ENCODE results near the gene OSER1.
A peak's percentile ranks its signal among the peaks of the same experiment; 100 is the strongest.
"Not testable (repeated sequence)": the region's sequence is repeated elsewhere in the genome, so short reads cannot be mapped to it uniquely, and the experiment has no call there.

The OSER1 gene

GRCh38 chr20:44199877-44200276, 10.7 kb downstream of the OSER1 start:
- DNase-seq = no peak

DNA sequence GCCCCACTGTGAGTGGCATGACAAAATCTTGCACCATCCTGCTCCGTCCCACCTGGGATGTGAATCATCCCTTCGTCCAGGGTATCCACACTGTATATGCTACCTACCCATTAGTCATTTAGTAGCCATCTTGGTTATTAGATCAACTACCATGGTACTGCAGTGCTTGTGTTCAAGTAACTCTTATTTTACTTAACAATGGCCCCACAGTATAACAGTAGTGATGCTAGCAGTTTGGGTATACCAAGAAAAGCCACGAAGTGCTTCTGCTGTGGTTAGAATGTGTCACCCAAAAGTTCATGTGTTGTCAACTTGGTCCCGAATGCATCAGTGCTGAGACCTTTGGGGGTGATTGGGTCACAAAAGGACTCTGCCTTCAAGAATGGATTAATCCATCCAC, 11.7 kb downstream of the OSER1 start:
- DNase-seq = peak; percentile 72

DNA sequence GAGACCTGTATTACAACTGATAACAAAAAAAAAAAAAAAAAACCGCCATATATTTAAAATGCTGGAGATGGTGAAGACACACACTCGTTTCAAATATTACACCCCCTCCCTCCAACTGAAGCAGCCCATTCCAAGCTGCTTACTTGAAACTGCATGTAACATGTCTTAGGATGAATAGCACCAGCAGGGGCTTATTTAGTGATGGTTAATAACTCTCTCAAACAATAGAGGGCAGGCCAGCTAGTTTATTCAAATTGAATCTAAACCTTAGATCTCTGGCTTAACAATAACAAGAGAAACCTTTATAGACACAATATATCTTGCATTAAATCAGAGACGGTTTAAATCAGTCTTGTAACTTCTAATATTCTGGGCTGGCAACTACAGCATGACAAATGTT, 14.3 kb downstream of the OSER1 start:
- no peak for DNase-seq

- DNase-seq = no peak
Measured at GRCh38 chr20:44195605-44196004, 15.0 kb downstream of the OSER1 start.

DNA sequence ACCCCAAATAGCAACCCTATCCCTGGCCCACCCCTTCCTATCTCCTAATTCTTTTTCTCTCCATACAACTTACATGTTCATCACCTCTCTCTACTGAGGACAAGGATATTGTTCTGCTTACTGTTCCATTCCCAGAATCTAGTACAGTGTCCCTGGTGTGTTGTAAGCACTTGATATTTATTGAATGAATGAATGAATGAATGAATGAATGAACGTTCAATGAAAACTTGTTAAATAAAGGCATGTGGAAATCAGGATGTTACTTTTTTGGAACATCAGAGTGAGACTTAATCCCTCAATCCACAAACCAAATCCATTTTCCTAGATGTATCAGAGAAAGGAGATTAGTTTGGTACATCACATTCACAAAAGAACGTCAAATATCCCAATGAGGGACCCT, 16.8 kb downstream of the OSER1 start:
- DNase-seq = no peak

DNA sequence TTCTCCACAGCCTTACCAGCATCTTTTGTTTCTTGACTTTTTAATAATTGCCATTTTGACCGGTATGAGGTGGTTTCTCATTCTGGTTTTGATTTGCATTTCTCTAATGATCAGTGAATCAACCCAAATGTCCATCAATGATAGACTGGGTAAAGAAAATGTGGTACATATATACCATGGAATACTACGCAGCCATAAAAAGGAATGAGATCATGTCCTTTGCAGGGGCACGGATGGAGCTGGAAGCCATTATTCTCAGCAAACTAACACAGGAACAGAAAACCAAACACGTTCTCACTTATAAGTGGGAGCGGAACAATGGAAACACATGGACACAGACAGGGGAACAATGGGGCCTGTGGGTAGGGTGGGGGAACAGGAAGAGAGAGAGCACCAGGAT, 18.9 kb downstream of the OSER1 start:
- not testable (repeated sequence) for DNase-seq

- DNase-seq = peak; percentile 60
Measured at GRCh38 chr20:44190197-44190852, 20.2 kb downstream of the OSER1 start.

- no peak for DNase-seq
Measured at GRCh38 chr20:44188752-44189151, 21.8 kb downstream of the OSER1 start.

- DNase-seq = no peak
Measured at GRCh38 chr20:44187772-44188709, 22.5 kb downstream of the OSER1 start.

DNA sequence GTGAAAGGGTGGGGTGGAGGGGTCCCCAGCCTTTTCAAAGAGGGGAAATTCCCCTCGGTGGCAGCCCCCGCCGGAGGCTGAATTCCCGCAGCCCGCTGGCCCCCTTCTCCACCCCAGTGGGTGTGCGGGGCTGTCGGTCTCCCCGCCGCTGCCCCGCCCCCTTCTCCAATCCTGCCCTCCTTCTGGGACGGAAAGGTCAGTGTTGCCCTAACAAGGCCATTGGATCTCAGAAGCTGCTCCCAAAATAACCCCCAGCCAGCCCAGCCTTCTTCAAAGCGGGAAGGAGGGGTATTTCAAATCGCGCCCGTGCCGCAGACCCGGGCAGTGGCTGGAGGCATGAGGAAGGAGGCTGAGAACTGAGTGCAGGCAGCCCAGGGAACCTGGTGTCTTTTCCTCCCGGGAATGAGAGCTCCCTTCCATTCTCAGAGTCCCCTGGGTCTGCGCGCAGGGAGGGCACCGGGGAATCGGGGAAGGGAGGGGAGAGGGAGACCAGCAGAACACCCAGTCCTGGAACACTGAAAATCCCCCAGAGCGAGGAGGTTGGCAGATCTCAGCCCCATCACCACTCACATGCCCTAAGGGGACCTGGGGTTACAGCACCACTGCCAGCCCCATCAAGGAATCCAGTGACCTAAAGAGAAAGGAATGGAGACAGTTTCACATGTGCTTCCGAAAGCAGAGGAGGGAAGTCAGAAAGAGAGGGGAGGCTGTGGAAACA, 23.4 kb downstream of the OSER1 start, which contains the start of gene JPH2:
TSS of gene JPH2 (minus strand) at position 135 of the 718 bp plus-strand sequence. CDS start 483 bp downstream, outside the sequence.
- DNase-seq = no peak

GRCh38 chr20:44186674-44187053, 23.9 kb downstream of the OSER1 start:
- no peak for DNase-seq

- no peak for DNase-seq
Measured at GRCh38 chr20:44186201-44186600, 24.4 kb downstream of the OSER1 start.

- DNase-seq = no peak
Measured at GRCh38 chr20:44185574-44185973, 25.0 kb downstream of the OSER1 start.

- DNase-seq = no peak
Measured at GRCh38 chr20:44183282-44183681, 27.3 kb downstream of the OSER1 start.

- no peak for DNase-seq
Measured at GRCh38 chr20:44182863-44183262, 27.7 kb downstream of the OSER1 start.

GRCh38 chr20:44182135-44182765, 28.3 kb downstream of the OSER1 start:
- no peak for DNase-seq

DNA sequence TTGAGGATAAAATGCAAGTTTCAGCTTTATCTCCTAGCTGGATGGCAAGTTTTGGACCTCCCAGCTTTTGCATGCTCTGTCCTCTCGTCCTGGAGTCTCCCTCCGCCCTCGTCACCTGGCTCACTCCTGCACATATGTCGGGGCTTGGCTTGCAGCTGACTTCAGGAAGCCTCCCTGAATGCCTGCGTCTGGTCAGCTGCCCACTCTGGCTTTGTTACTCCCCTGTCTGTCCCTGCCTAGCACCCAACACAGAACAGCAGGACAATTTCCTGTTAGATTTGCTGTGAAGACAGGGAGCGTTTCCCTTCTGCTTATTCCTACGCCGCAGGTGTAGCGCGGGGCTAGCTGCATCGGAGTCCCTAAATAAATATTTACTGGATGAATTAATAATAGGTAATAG, 29.0 kb downstream of the OSER1 start:
- no peak for DNase-seq

DNA sequence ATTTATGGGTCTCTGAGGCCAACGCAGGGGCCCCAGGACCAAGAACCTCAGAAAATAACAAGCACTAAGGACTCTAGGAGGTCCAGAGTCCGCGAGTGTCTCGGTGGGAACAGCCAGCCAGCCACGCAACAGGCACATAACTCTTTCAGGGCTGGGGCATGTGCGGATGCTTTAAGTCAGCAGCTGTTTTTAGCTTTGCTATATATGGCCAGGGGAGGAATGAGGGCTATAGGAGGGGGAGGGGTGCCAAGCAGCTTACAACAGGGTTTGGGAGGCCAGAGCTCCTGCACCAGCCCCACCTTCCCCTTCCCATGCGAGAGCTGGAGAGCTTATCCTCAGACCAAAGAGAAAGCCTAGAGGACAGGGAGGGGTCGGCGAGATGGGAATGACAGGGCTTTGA, 29.8 kb downstream of the OSER1 start:
- DNase-seq = no peak

DNA sequence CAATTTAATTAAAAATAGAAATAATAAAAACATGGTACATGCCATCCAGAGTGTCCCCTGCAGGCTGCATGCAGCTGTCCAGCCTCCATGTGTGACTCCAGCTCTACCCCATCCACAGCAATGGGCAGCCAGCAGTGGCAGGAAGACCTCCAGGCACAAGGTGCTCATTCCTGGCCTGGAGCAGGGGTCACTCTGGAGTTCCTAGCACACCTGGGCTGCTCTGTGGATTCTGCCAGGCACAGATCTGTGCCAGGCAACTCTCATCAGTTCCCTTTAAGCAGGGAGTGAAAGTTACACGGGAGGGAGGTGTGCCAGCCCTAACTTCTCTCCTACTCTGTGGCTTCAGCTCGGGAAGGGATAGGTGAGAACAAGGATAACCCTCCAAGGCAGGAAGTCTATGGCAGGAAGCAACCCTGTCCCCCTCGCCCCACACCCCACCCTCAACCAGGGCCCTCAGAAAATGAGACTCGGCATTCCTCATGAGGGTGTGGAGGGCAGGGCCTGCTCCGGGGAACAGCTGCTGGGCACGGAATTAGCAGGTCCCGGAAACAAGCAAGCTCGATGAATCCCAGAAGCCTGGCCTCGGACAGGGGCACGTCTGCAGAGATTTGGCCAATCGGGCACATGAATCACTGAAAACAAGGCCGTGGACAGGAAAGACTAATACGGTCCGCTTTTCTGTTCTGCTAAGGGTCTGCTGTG, 33.6 kb downstream of the OSER1 start:
- DNase-seq = no peak

GRCh38 chr20:44174996-44175765, 35.4 kb downstream of the OSER1 start:
- no peak for DNase-seq

GRCh38 chr20:44173846-44174245, 36.7 kb downstream of the OSER1 start:
- DNase-seq = no peak

DNA sequence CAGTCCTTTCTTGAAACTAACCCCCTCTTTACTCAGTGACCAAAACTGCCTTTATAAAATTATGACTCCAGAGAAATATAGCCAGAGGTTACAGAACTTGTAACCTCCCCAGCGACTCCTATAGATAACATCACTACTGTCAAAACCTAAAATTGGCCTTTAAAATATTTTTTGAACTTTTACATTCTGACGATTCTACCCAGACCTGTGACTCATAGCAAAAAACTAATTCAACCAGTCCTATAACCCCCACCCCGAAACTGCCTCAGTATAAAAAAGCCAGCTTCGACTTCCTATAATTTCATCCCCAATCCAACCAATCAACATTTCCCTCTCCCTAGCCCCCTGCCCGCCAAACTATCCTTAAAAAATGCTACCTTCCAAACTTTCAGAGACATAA, 37.5 kb downstream of the OSER1 start:
- no peak for DNase-seq
